GM10266 (cell line): Measurements from ENCODE around the gene ABCB9.

Experiments used
- DNase-seq: peaks from one replicate; pipeline ENCODE4 v3.0.0; 2012; ENCODE audit errors: extremely low spot score
- CTCF ChIP-seq: IDR thresholded peaks from 2 replicates; pipeline ENCODE4 v1.5.1; 2012; ENCODE audit warnings: mild to moderate bottlenecking, low read depth; ENCODE audit not compliant: control insufficient read depth, insufficient read depth; ENCODE audit errors: missing control alignments

Gene ABCB9

GRCh38 chr12:122959566-122960192 lies 6.6 kb downstream of the ABCB9 start:
- no peak for DNase-seq

GRCh38 chr12:122958198-122958888 lies 7.9 kb downstream of the ABCB9 start:
- TF ChIP-seq CTCF: no peak

More at GRCh38 chr12:122959566-122960192, 6.6 kb downstream of the ABCB9 start:
- no peak for TF ChIP-seq CTCF

GRCh38 chr12:122956035-122956434 lies 10.2 kb downstream of the ABCB9 start:
- TF ChIP-seq CTCF: no peak
- DNase-seq: no peak

More at GRCh38 chr12:122958198-122958888, 7.9 kb downstream of the ABCB9 start:
- no peak for DNase-seq

- no peak for DNase-seq
- no peak for TF ChIP-seq CTCF
Observed at GRCh38 chr12:122955156-122955555, 11.1 kb downstream of the ABCB9 start.

GRCh38 chr12:122951979-122952892 lies 14.0 kb downstream of the ABCB9 start:
- peak; percentile 92 for DNase-seq
- peak; percentile 92 for TF ChIP-seq CTCF

GRCh38 chr12:122951406-122951805 lies 14.9 kb downstream of the ABCB9 start:
- DNase-seq: no peak
- TF ChIP-seq CTCF: no peak
